SW 1271 (cell line): ENCODE results near the gene PRDM1.

Experiments
- DNase-seq, 2 experiments: peaks; one replicate each; lab custom pipeline; 2025; lab: John Stamatoyannopoulos, UW

PRDM1 gene

GRCh38 chr6:106085984-106086813, at the start of gene PRDM1:
TSS of gene PRDM1 (plus strand) at chr6:106086336. CDS start at chr6:106086554, 218 bp downstream.
- DNase-seq = peak; percentile 29 to 65

GRCh38 chr6:106037060-106037459, 49.1 kb upstream of the PRDM1 start:
- no peak for DNase-seq

- no peak for DNase-seq
Measured at GRCh38 chr6:106039897-106040592, 46.1 kb upstream of the PRDM1 start.

- no peak for DNase-seq
Measured at GRCh38 chr6:106044151-106044550, 42.0 kb upstream of the PRDM1 start.

GRCh38 chr6:106045077-106045476, 41.1 kb upstream of the PRDM1 start:
- DNase-seq = no peak

- no peak for DNase-seq
Measured at GRCh38 chr6:106046116-106046853, 39.9 kb upstream of the PRDM1 start.

- DNase-seq = no peak
Measured at GRCh38 chr6:106046854-106047200, 39.3 kb upstream of the PRDM1 start.

- no peak for DNase-seq
Measured at GRCh38 chr6:106048336-106048735, 37.8 kb upstream of the PRDM1 start.

- DNase-seq = no peak
Measured at GRCh38 chr6:106050538-106050937, 35.6 kb upstream of the PRDM1 start.

- DNase-seq = no peak
Measured at GRCh38 chr6:106051226-106051625, 34.9 kb upstream of the PRDM1 start.

GRCh38 chr6:106053484-106054205, 32.5 kb upstream of the PRDM1 start:
- DNase-seq = no peak

- DNase-seq = no peak
Measured at GRCh38 chr6:106055489-106055888, 30.6 kb upstream of the PRDM1 start.

- no peak for DNase-seq
Measured at GRCh38 chr6:106056060-106056745, 29.9 kb upstream of the PRDM1 start.

GRCh38 chr6:106056746-106057390, 29.3 kb upstream of the PRDM1 start:
- no peak for DNase-seq

- DNase-seq = no peak
Measured at GRCh38 chr6:106059331-106059730, 26.8 kb upstream of the PRDM1 start.

GRCh38 chr6:106060167-106060566, 26.0 kb upstream of the PRDM1 start:
- DNase-seq = no peak

- no peak for DNase-seq
Measured at GRCh38 chr6:106063448-106063850, 22.7 kb upstream of the PRDM1 start.

GRCh38 chr6:106064142-106064541, 22.0 kb upstream of the PRDM1 start:
- DNase-seq = no peak

GRCh38 chr6:106064756-106065155, 21.4 kb upstream of the PRDM1 start:
- DNase-seq = no peak

GRCh38 chr6:106066989-106067388, 19.1 kb upstream of the PRDM1 start:
- no peak for DNase-seq

- DNase-seq = no peak
Measured at GRCh38 chr6:106069478-106069877, 16.7 kb upstream of the PRDM1 start.
